ENCODE data around the gene RAB4B.
A peak's percentile ranks its signal among the peaks of the same experiment; 100 is the strongest.

RAB4B gene

GRCh38 chr19:40743926-40744325, 34.1 kb upstream of the RAB4B start:
- H3K4me3 ChIP-seq (ENCODE audit: low read depth, low read length) = no peak overlapping the region
- DNase-seq (ENCODE audit: low read depth) = no peak
- no peak for TF ChIP-seq CTCF (IDR thresholded peaks at IDR 0.05; ENCODE audit: low read depth, low read length, missing control alignments)

- H3K4me3 ChIP-seq (ENCODE audit: low read depth, low read length) = no peak overlapping the region
- DNase-seq (ENCODE audit: low read depth) = no peak
- peak; percentile 45 for TF ChIP-seq CTCF (IDR thresholded peaks at IDR 0.05; ENCODE audit: low read depth, low read length, missing control alignments)
Measured at GRCh38 chr19:40744554-40745401, 33.3 kb upstream of the RAB4B start.

GRCh38 chr19:40745402-40745780, 32.7 kb upstream of the RAB4B start:
- no peak for TF ChIP-seq CTCF (IDR thresholded peaks at IDR 0.05; ENCODE audit: low read depth, low read length, missing control alignments)
- no peak for DNase-seq (ENCODE audit: low read depth)
- H3K4me3 ChIP-seq (ENCODE audit: low read depth, low read length) = no peak overlapping the region

GRCh38 chr19:40747536-40747935, 30.5 kb upstream of the RAB4B start:
- no peak for TF ChIP-seq CTCF (IDR thresholded peaks at IDR 0.05; ENCODE audit: low read depth, low read length, missing control alignments)
- no peak overlapping the region for H3K4me3 ChIP-seq (ENCODE audit: low read depth, low read length)
- no peak for DNase-seq (ENCODE audit: low read depth)

- peak; percentile 99 for DNase-seq (ENCODE audit: low read depth)
- H3K4me3 ChIP-seq (ENCODE audit: low read depth, low read length) = peak within 1 kb of the TSS; percentile 77
- TF ChIP-seq CTCF (IDR thresholded peaks at IDR 0.05; ENCODE audit: low read depth, low read length, missing control alignments) = no peak
Measured at GRCh38 chr19:40750058-40750873, 27.8 kb upstream of the RAB4B start, which contains the start of gene ACTMAP. Gene ACTMAP, minus strand, starts transcription at chr19:40750477. Its CDS starts 674 bp downstream, at chr19:40749803.

GRCh38 chr19:40750874-40751537, 27.0 kb upstream of the RAB4B start, which contains the start of gene SNRPA:
Gene SNRPA, plus strand, starts transcription at chr19:40751203. Its CDS starts 206 bp downstream, at chr19:40751409.
- TF ChIP-seq CTCF (IDR thresholded peaks at IDR 0.05; ENCODE audit: low read depth, low read length, missing control alignments) = no peak
- DNase-seq (ENCODE audit: low read depth) = peak; percentile 95
- H3K4me3 ChIP-seq (ENCODE audit: low read depth, low read length) = peak within 1 kb of the TSS; percentile 77
